Liver (tissue), 3 donors: ENCODE measurements around the gene NFAT5.

ENCODE experiments used
- CTCF ChIP-seq: fragments of 150-350 bp; IDR thresholded peaks from 2 replicates; pipeline ENCODE4 v1.5.1; 2017; ENCODE audit warnings: improper control_type of control experiment, low read depth, low read length; ENCODE audit not compliant: missing input control
- JUND ChIP-seq, 2 donors: IDR thresholded peaks; 2 replicates each; pipeline ENCODE4 v1.6.1; 2016; ENCODE audit warnings: antibody characterized with exemption in 2 of 2
- RAD21 ChIP-seq, 2 donors: IDR thresholded peaks; 2 replicates each; pipeline ENCODE4 v1.6.1; 2016; ENCODE audit warnings: antibody characterized with exemption in 2 of 2, mild to moderate bottlenecking in 2 of 2
- RXRA ChIP-seq, 2 donors: IDR thresholded peaks; 2 replicates each; pipeline ENCODE4 v1.6.1; 2017 to 2018; ENCODE audit warnings: antibody characterized with exemption in 2 of 2, mild to moderate bottlenecking in 1 of 2
- SP1 ChIP-seq: IDR thresholded peaks from 2 replicates; pipeline ENCODE4 v1.6.1; 2018; ENCODE audit warnings: antibody characterized with exemption, mild to moderate bottlenecking
- donor health status: healthy.
- donor health status: healthy.

- TF ChIP-seq CTCF (no peak), RXRA (IDR thresholded peaks at IDR 0.05) (no peak), JUND (IDR thresholded peaks at IDR 0.05) (no peak), SP1 (no peak), RAD21 (IDR thresholded peaks at IDR 0.05) (no peak)
These were observed 32.9 kb upstream of the NFAT5 start for GRCh38 chr16:69532641-69533455.
